ENCODE data around the gene MND1.
"Not testable (repeated sequence)": the region's sequence is repeated elsewhere in the genome, so short reads cannot be mapped to it uniquely, and the experiment has no call there.

Gene MND1

GRCh38 chr4:153438916-153439756 lies 94.6 kb downstream of the MND1 start:
- DNase-seq (ENCODE audit: low spot score): no peak
- no peak for FAIRE-seq

- FAIRE-seq: no peak
- DNase-seq (ENCODE audit: low spot score): no peak
These were observed 95.3 kb downstream of the MND1 start for GRCh38 chr4:153439831-153440230.

- no peak for DNase-seq (ENCODE audit: low spot score)
- FAIRE-seq: no peak
These were observed 96.0 kb downstream of the MND1 start for GRCh38 chr4:153440475-153440874.

GRCh38 chr4:153447175-153447905 lies 102.9 kb downstream of the MND1 start:
- DNase-seq (ENCODE audit: low spot score) (no peak), FAIRE-seq (no peak)

- FAIRE-seq: no peak
These were observed 103.7 kb downstream of the MND1 start for GRCh38 chr4:153448003-153448731.

GRCh38 chr4:153449338-153449737 lies 104.8 kb downstream of the MND1 start:
- FAIRE-seq: no peak
- DNase-seq (ENCODE audit: low spot score): no peak

More at GRCh38 chr4:153448003-153448731, 103.7 kb downstream of the MND1 start:
- no peak for DNase-seq (ENCODE audit: low spot score)

GRCh38 chr4:153450544-153450917 lies 106.0 kb downstream of the MND1 start:
- DNase-seq (ENCODE audit: low spot score): no peak
- FAIRE-seq: no peak

GRCh38 chr4:153451145-153451544 lies 106.7 kb downstream of the MND1 start:
- DNase-seq (ENCODE audit: low spot score); FAIRE-seq: not testable (repeated sequence)

- no peak for DNase-seq (ENCODE audit: low spot score)
- no peak for FAIRE-seq
These were observed 107.6 kb downstream of the MND1 start for GRCh38 chr4:153451911-153452657.

GRCh38 chr4:153452658-153453378 lies 108.3 kb downstream of the MND1 start:
- DNase-seq (ENCODE audit: low spot score) (no peak), FAIRE-seq (no peak)

- DNase-seq (ENCODE audit: low spot score) (no peak), FAIRE-seq (no peak)
These were observed 108.9 kb downstream of the MND1 start for GRCh38 chr4:153453402-153453801.

- FAIRE-seq (no peak), DNase-seq (ENCODE audit: low spot score) (no peak)
These were observed 114.5 kb downstream of the MND1 start for GRCh38 chr4:153458969-153459368.

GRCh38 chr4:153461549-153461948 lies 117.1 kb downstream of the MND1 start:
- not testable (repeated sequence) for DNase-seq (ENCODE audit: low spot score); FAIRE-seq

- FAIRE-seq (no peak), DNase-seq (ENCODE audit: low spot score) (peak; percentile 37)
These were observed 119.6 kb downstream of the MND1 start for GRCh38 chr4:153464068-153464467.
